ENCODE data around the gene PIM3.

PIM3 gene

DNA sequence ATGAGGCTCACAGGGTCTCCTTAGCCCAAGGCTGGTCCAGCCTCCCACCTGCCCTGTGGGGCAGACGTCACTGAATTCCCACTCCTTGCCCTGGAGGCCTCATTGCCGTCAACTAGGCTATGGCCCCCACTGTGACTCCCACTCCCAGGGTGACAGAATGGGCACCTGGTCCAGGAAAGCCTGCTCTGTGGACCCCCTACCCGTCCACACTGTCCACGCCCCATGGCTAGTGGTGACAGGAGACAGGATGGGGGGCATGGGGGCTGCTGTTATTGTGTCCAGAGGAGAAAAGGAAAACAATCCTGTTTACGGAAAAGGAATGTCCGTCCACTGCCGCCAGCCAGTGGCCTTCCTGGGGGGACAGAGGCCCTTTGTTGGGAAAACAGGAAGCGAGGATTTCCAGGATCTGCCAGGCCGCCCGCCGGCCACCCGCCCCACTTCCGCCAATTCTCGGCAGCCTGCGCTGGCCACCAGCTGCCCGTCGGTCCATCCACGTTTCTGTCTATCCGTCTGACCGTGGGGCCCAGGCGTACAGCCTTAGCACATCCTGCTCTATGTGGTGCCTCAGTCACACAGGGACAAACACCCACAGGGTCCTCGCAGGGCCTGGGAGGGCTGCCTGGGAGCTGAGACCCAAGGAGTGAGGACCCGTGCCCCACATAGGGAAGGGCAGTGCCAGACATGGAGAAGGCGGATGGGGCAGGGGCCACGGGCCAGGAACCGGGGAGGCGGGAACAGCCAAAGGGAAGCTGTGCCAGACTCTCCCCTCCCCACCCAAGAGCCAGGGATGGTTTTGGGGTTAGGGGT is 22.6 kb upstream of the PIM3 start:
- no peak overlapping the region for H3K4me2 ChIP-seq (ENCODE audit: insufficient read depth, low read length)
- H4K20me1 ChIP-seq (ENCODE audit: insufficient read depth, low read length), result peaks cover 4% of the 10 kb centered on the region; the same call in 1 of the 2 replicates
- no peaks in the 10 kb centered on the region for H3K36me3 ChIP-seq (ENCODE audit: insufficient read depth, low read length)
- H3K79me2 ChIP-seq (ENCODE audit: insufficient read depth, low read length), result no peaks in the 10 kb centered on the region
- no peak for DNase-seq
- ATAC-seq (ENCODE audit: insufficient read depth, low read depth), result no peak
- H2AFZ ChIP-seq (ENCODE audit: low read depth, low read length), result no peak overlapping the region
- H3K9me3 ChIP-seq (ENCODE audit: insufficient read depth, low read length, severe bottlenecking), result peaks cover 6% of the 10 kb centered on the region
- H3K4me1 ChIP-seq (ENCODE audit: insufficient read depth, low read length), result peaks cover 16% of the 10 kb centered on the region
- H3K27ac ChIP-seq (ENCODE audit: low read length), result no peak overlapping the region
- H3K4me3 ChIP-seq (ENCODE audit: low read depth in 1 of 2, low read length in 2 of 2), result no peak overlapping the region
- TF ChIP-seq, protein P1, sequence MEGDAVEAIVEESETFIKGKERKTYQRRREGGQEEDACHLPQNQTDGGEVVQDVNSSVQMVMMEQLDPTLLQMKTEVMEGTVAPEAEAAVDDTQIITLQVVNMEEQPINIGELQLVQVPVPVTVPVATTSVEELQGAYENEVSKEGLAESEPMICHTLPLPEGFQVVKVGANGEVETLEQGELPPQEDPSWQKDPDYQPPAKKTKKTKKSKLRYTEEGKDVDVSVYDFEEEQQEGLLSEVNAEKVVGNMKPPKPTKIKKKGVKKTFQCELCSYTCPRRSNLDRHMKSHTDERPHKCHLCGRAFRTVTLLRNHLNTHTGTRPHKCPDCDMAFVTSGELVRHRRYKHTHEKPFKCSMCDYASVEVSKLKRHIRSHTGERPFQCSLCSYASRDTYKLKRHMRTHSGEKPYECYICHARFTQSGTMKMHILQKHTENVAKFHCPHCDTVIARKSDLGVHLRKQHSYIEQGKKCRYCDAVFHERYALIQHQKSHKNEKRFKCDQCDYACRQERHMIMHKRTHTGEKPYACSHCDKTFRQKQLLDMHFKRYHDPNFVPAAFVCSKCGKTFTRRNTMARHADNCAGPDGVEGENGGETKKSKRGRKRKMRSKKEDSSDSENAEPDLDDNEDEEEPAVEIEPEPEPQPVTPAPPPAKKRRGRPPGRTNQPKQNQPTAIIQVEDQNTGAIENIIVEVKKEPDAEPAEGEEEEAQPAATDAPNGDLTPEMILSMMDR (IDR thresholded peaks at IDR 0.05; ENCODE audit: borderline replicate concordance, extremely low read depth, low read length, poor library complexity, severe bottlenecking), result no peak
- no peak for TF ChIP-seq EZH2 (IDR thresholded peaks at IDR 0.05; ENCODE audit: borderline replicate concordance, low read depth, low read length, severe bottlenecking)
- no peaks in the 10 kb centered on the region for H3K27me3 ChIP-seq (ENCODE audit: insufficient read depth, low read length, poor library complexity)
- H3K9ac ChIP-seq (ENCODE audit: low read depth, low read length), result no peak overlapping the region

DNA sequence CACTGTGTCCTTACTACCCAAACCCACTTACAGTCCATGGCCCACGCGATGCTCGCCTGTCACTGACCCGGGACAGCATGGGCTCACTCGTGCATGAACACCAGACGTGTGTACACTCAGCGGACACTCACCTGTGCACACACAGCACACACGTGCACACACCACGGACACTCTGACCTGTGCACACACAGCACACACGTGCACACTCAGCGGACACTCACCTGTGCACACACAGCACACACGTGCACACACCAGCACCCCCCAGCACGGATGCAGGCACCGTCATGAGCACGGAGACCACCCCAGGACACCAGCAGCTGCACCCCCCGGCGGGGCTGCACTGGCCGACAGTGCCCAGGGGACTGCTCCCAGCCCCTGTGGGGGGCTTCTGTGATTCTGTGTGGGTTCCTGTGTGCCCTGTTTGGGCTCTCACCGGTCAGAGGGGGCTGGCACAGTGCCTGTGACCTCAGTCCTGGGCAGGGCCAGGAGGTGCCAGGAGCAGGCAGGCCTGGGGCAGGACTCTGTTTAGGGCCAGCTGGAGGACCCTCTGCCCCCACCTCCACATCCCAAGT is 21.9 kb upstream of the PIM3 start:
- H3K27ac ChIP-seq (ENCODE audit: low read length), result no peak overlapping the region
- H3K9me3 ChIP-seq (ENCODE audit: insufficient read depth, low read length, severe bottlenecking), result peaks cover 6% of the 10 kb centered on the region
- DNase-seq (no peak), ATAC-seq (ENCODE audit: insufficient read depth, low read depth) (no peak)
- no peaks in the 10 kb centered on the region for H3K27me3 ChIP-seq (ENCODE audit: insufficient read depth, low read length, poor library complexity)
- H2AFZ ChIP-seq (ENCODE audit: low read depth, low read length), result no peak overlapping the region
- H3K79me2 ChIP-seq (ENCODE audit: insufficient read depth, low read length), result no peaks in the 10 kb centered on the region
- H4K20me1 ChIP-seq (ENCODE audit: insufficient read depth, low read length), result 0 out of 2 replicates have a peak, but pooled peaks cover 4% of the 10 kb centered on the region
- H3K4me2 ChIP-seq (ENCODE audit: insufficient read depth, low read length), result no peak overlapping the region
- TF ChIP-seq, protein P1 (IDR thresholded peaks at IDR 0.05; ENCODE audit: borderline replicate concordance, extremely low read depth, low read length, poor library complexity, severe bottlenecking), result no peak
- TF ChIP-seq EZH2 (IDR thresholded peaks at IDR 0.05; ENCODE audit: borderline replicate concordance, low read depth, low read length, severe bottlenecking), result no peak
- H3K4me3 ChIP-seq (ENCODE audit: low read depth in 1 of 2, low read length in 2 of 2), result no peak overlapping the region
- H3K4me1 ChIP-seq (ENCODE audit: insufficient read depth, low read length), result peaks cover 16% of the 10 kb centered on the region
- no peaks in the 10 kb centered on the region for H3K36me3 ChIP-seq (ENCODE audit: insufficient read depth, low read length)
- no peak overlapping the region for H3K9ac ChIP-seq (ENCODE audit: low read depth, low read length)

DNA sequence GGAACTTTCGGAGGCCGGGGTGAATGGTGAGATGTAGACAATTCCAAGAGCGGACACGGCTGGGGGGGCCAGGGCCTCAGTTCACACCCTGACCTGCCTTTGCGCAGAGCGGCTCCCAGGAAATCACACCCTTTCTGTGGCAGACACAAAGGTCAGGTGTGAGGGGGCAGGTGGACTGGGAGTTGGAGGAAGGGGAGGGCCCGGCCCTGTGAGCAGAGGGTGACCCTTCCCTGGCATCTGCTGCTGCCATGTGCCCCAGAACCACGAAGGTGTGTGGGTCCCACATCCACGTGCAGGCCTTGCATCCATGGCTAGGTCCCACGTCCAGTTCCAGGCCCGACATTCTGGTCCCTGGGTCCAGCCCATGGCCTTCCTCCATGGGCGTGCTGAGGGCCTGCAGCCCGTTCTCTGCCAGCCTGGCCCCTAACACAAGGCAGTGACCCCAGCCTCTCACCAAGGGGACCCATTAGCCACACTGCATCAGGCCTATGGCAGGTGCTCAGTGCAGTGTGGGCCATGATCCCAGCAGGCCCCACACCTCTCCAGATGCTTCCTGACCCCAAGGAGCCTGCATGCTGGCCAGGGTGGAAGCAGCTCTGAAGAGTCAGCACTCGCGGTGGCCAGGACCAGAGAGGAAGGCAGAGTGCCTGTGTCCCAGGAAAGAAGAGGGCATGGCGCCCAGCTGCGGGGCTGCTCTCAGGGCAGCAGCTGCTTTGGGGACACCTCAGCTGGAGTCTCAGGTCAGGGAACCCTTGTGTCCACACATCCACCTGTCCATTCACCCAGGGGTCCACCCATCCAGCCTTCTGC is 18.9 kb upstream of the PIM3 start:
- H3K4me3 ChIP-seq (ENCODE audit: low read depth in 1 of 2, low read length in 2 of 2), result no peak overlapping the region
- H3K4me1 ChIP-seq (ENCODE audit: insufficient read depth, low read length), result peaks cover 4% of the 10 kb centered on the region
- no peaks in the 10 kb centered on the region for H3K36me3 ChIP-seq (ENCODE audit: insufficient read depth, low read length)
- H2AFZ ChIP-seq (ENCODE audit: low read depth, low read length), result no peak overlapping the region
- H3K4me2 ChIP-seq (ENCODE audit: insufficient read depth, low read length), result no peak overlapping the region
- H3K9ac ChIP-seq (ENCODE audit: low read depth, low read length), result no peak overlapping the region
- no peaks in the 10 kb centered on the region for H3K27me3 ChIP-seq (ENCODE audit: insufficient read depth, low read length, poor library complexity)
- H4K20me1 ChIP-seq (ENCODE audit: insufficient read depth, low read length), result peaks cover 4% of the 10 kb centered on the region; the same call in 1 of the 2 replicates
- TF ChIP-seq, protein P1 (IDR thresholded peaks at IDR 0.05; ENCODE audit: borderline replicate concordance, extremely low read depth, low read length, poor library complexity, severe bottlenecking), result no peak
- TF ChIP-seq EZH2 (IDR thresholded peaks at IDR 0.05; ENCODE audit: borderline replicate concordance, low read depth, low read length, severe bottlenecking), result no peak
- DNase-seq (no peak), ATAC-seq (ENCODE audit: insufficient read depth, low read depth) (no peak)
- no peaks in the 10 kb centered on the region for H3K79me2 ChIP-seq (ENCODE audit: insufficient read depth, low read length)
- H3K27ac ChIP-seq (ENCODE audit: low read length), result no peak overlapping the region
- H3K9me3 ChIP-seq (ENCODE audit: insufficient read depth, low read length, severe bottlenecking), result peaks cover 6% of the 10 kb centered on the region
